Endometrial microvascular endothelial cells (primary cell): Measurements from ENCODE around the gene MYO3B. TPM values are rescaled to one million over a fixed set of nuclear protein-coding genes. Genes with fewer than 3 reads are reported as not detected.
"Not testable (repeated sequence)": the region's sequence is repeated elsewhere in the genome, so short reads cannot be mapped to it uniquely, and the experiment has no call there.

Experiments used
- in situ Hi-C: cut with HindIII; loops from 2 replicates; pipeline ENCODE4 v1.10.0; 2017; ENCODE audit warnings: low sequenced_read_pairs, low pct_unique_long_range_greater_than_20kb; ENCODE audit errors: inconsistent ontology term
- total RNA-seq: library from RNA; depleted of rRNA; stranded (reverse); fragments of >200 nt; gene quantifications from one replicate; pipeline ENCODE4 v1.2.3, GENCODE V29; 2015; ENCODE audit errors: inconsistent ontology term

MYO3B gene
- total RNA-seq, 1 donor from 2014 or later, result not detected

- in situ Hi-C loops, result no loop called here
Observed at GRCh38 chr2:170202437-170202836, 24.5 kb downstream of the MYO3B start.

- in situ Hi-C loops, result no loop called here
Observed at GRCh38 chr2:170204298-170204951, 26.5 kb downstream of the MYO3B start.

- in situ Hi-C loops, result no loop called here
Observed at GRCh38 chr2:170206246-170206645, 28.3 kb downstream of the MYO3B start.

GRCh38 chr2:170206805-170207407, 29.0 kb downstream of the MYO3B start:
- in situ Hi-C loops, result no loop called here

- in situ Hi-C loops, result no loop called here
Observed at GRCh38 chr2:170207901-170208300, 30.0 kb downstream of the MYO3B start.

GRCh38 chr2:170208967-170209366, 31.0 kb downstream of the MYO3B start:
- in situ Hi-C loops, result no loop called here

- in situ Hi-C loops, result no loop called here
Observed at GRCh38 chr2:170212625-170213280, 34.8 kb downstream of the MYO3B start.

GRCh38 chr2:170213281-170213625, 35.3 kb downstream of the MYO3B start:
- in situ Hi-C loops, result not testable (repeated sequence)

GRCh38 chr2:170213651-170214050, 35.7 kb downstream of the MYO3B start:
- in situ Hi-C loops, result no loop called here

GRCh38 chr2:170214309-170214948, 36.5 kb downstream of the MYO3B start:
- in situ Hi-C loops, result no loop called here

- in situ Hi-C loops, result no loop called here
Observed at GRCh38 chr2:170215021-170215420, 37.1 kb downstream of the MYO3B start.

- in situ Hi-C loops, result no loop called here
Observed at GRCh38 chr2:170216428-170216827, 38.5 kb downstream of the MYO3B start.

GRCh38 chr2:170216981-170217380, 39.0 kb downstream of the MYO3B start:
- in situ Hi-C loops, result no loop called here

- in situ Hi-C loops, result no loop called here
Observed at GRCh38 chr2:170217778-170218251, 39.9 kb downstream of the MYO3B start.

- in situ Hi-C loops, result no loop called here
Observed at GRCh38 chr2:170218456-170218855, 40.5 kb downstream of the MYO3B start.

- in situ Hi-C loops, result no loop called here
Observed at GRCh38 chr2:170218931-170219330, 41.0 kb downstream of the MYO3B start.

GRCh38 chr2:170221317-170222288, 43.7 kb downstream of the MYO3B start:
- in situ Hi-C loops, result no loop called here

GRCh38 chr2:170222298-170222697, 44.4 kb downstream of the MYO3B start:
- in situ Hi-C loops, result no loop called here

- in situ Hi-C loops, result no loop called here
Observed at GRCh38 chr2:170222842-170223241, 44.9 kb downstream of the MYO3B start.
